HepG2 (cell line): ENCODE measurements around the gene TIMP4. TPM values are rescaled to one million over a fixed set of nuclear protein-coding genes. Genes with fewer than 3 reads are reported as not detected.

ENCODE experiments used
- FOSL1 ChIP-seq: sonication (generic); formaldehyde crosslinking; IDR thresholded peaks from 2 replicates; pipeline ENCODE4 v1.9.0; 2021; ENCODE audit warnings: missing genetic modification reagents, borderline replicate concordance
- HDAC1 ChIP-seq: sonication (generic); formaldehyde crosslinking; IDR thresholded peaks from 2 replicates; pipeline ENCODE4 v1.5.1; 2020; ENCODE audit warnings: mild to moderate bottlenecking, missing genetic modification reagents
- HES4 ChIP-seq: sonication (generic); formaldehyde crosslinking; IDR thresholded peaks from 2 replicates; pipeline ENCODE4 v1.9.0; 2021; ENCODE audit warnings: mild to moderate bottlenecking, missing genetic modification reagents, borderline replicate concordance
- HNF4A ChIP-seq: sonication (generic); formaldehyde crosslinking; IDR thresholded peaks from 2 replicates; pipeline ENCODE4 v1.4.0; 2020; ENCODE audit warnings: missing genetic modification reagents
- JARID2 ChIP-seq: sonication (generic); formaldehyde crosslinking; IDR thresholded peaks from 2 replicates; pipeline ENCODE4 v1.8.1; 2023; ENCODE audit warnings: missing genetic modification reagents, inconsistent platforms; ENCODE audit not compliant: insufficient replicate concordance
- KAT7 ChIP-seq: IDR thresholded peaks from 2 replicates; pipeline ENCODE4 v1.6.1; 2018; ENCODE audit warnings: borderline replicate concordance, missing compliant biosample characterization
- NFE2L2 ChIP-seq: fragments of 150-350 bp; IDR thresholded peaks from 2 replicates; pipeline ENCODE4 v1.6.1; 2014; ENCODE audit warnings: low read length
- NFKBIZ ChIP-seq: IDR thresholded peaks from 2 replicates; pipeline ENCODE4 v1.6.1; 2018; ENCODE audit warnings: missing genetic modification reagents, missing compliant biosample characterization
- PITX1 ChIP-seq: sonication (generic); formaldehyde crosslinking; IDR thresholded peaks from 2 replicates; pipeline ENCODE4 v1.5.1; 2020; ENCODE audit warnings: mild to moderate bottlenecking, missing genetic modification reagents
- POLR2AphosphoS2 ChIP-seq: IDR thresholded peaks from 2 replicates; pipeline ENCODE4 v1.6.1; 2011; ENCODE audit warnings: low read depth, low read length, improper control_type of control experiment
- SETDB1 ChIP-seq: sonication (generic); formaldehyde crosslinking; IDR thresholded peaks from 2 replicates; pipeline ENCODE4 v1.5.1; 2020; ENCODE audit warnings: missing genetic modification reagents, mild to moderate bottlenecking, borderline replicate concordance
- TCF7 ChIP-seq: sonication (generic); IDR thresholded peaks from 2 replicates; pipeline ENCODE4 v1.6.1; 2016; ENCODE audit warnings: antibody characterized with exemption, low read depth
- ZFX ChIP-seq: sonication (generic); formaldehyde crosslinking; IDR thresholded peaks from 2 replicates; pipeline ENCODE4 v1.4.0; 2020; ENCODE audit warnings: mild to moderate bottlenecking, low read depth, missing genetic modification reagents, moderate library complexity
- ZNF296 ChIP-seq: sonication (generic); formaldehyde crosslinking; conservative IDR thresholded peaks from 2 replicates; pipeline ENCODE4 v1.5.0; 2020; ENCODE audit warnings: mild to moderate bottlenecking, missing genetic modification reagents
- ZNF446 ChIP-seq: sonication (generic); formaldehyde crosslinking; IDR thresholded peaks from 2 replicates; pipeline ENCODE4 v1.5.0; 2020; ENCODE audit warnings: mild to moderate bottlenecking, missing genetic modification reagents
- ZNF549 ChIP-seq: sonication (generic); formaldehyde crosslinking; IDR thresholded peaks from 2 replicates; pipeline ENCODE4 v1.5.0; 2020; ENCODE audit warnings: missing genetic modification reagents
- ZNF589 ChIP-seq: sonication (generic); formaldehyde crosslinking; conservative IDR thresholded peaks from 2 replicates; pipeline ENCODE4 v1.8.0; 2022; ENCODE audit warnings: mild to moderate bottlenecking, moderate library complexity, missing genetic modification reagents
- ZNF691 ChIP-seq: sonication (generic); formaldehyde crosslinking; IDR thresholded peaks from 2 replicates; pipeline ENCODE4 v1.4.0; 2020; ENCODE audit warnings: missing genetic modification reagents, low read depth, mild to moderate bottlenecking, borderline replicate concordance
- polyA plus RNA-seq, 8 experiments: library from polyadenylated mRNA; depleted of rRNA in 3 of 8; stranded (reverse) in 7 of 8; unstranded in 1 of 8; fragments of >200 nt; fragmentation: Illumina TruSeq in 4 of 8; extraction: Trizol in 4 of 8; gene quantifications; 2 replicates each; pipeline versions ENCODE4 v1.2.1 to v1.2.3, GENCODE V29; 2011 to 2016; ENCODE audit warnings: low read depth in 4 of 8, missing spikeins in 1 of 8, mixed read lengths in 1 of 8; ENCODE audit not compliant: insufficient read depth in 1 of 8
- total RNA-seq, 5 experiments: library from RNA; depleted of rRNA; stranded (reverse); fragments of >200 nt; fragmentation: Illumina TruSeq; extraction: Trizol; gene quantifications; 2 replicates each; pipeline ENCODE4 v1.2.3, GENCODE V29; 2016; ENCODE audit warnings: low read depth in 1 of 5
- TF ChIP-seq, protein P1 (sequence below): sonication (generic); formaldehyde crosslinking; IDR thresholded peaks from 2 replicates; pipeline ENCODE4 v1.4.0; 2020; ENCODE audit warnings: mild to moderate bottlenecking, missing genetic modification reagents
- TF ChIP-seq, protein P2 (sequence below): IDR thresholded peaks from 2 replicates; pipeline ENCODE4 v1.6.1; 2012; ENCODE audit warnings: inconsistent platforms
- TF ChIP-seq, protein P3 (sequence below): sonication (generic); formaldehyde crosslinking; IDR thresholded peaks from 2 replicates; pipeline ENCODE4 v1.5.1; 2020; ENCODE audit warnings: mild to moderate bottlenecking, missing genetic modification reagents, moderate library complexity

The TIMP4 gene
- total and polyA plus RNA-seq, 2 of the 13 experiments (the other 11 are each of a cell fraction or from before 2014, with no cell fraction given): 0.05 to 0.07 TPM

- TF ChIP-seq, protein P1, sequence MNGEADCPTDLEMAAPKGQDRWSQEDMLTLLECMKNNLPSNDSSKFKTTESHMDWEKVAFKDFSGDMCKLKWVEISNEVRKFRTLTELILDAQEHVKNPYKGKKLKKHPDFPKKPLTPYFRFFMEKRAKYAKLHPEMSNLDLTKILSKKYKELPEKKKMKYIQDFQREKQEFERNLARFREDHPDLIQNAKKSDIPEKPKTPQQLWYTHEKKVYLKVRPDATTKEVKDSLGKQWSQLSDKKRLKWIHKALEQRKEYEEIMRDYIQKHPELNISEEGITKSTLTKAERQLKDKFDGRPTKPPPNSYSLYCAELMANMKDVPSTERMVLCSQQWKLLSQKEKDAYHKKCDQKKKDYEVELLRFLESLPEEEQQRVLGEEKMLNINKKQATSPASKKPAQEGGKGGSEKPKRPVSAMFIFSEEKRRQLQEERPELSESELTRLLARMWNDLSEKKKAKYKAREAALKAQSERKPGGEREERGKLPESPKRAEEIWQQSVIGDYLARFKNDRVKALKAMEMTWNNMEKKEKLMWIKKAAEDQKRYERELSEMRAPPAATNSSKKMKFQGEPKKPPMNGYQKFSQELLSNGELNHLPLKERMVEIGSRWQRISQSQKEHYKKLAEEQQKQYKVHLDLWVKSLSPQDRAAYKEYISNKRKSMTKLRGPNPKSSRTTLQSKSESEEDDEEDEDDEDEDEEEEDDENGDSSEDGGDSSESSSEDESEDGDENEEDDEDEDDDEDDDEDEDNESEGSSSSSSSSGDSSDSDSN: peak; percentile 75
- TF ChIP-seq HES4 (CRISPR knock-in tag): no peak
- TF ChIP-seq ZFX: peak; percentile 44; the same call in 1 of the 2 replicates
- no peak for TF ChIP-seq NFE2L2
- no peak for TF ChIP-seq ZNF589 (CRISPR knock-in tag)
- peak; percentile 47; the same call in 1 of the 2 replicates for TF ChIP-seq HDAC1 (CRISPR knock-in tag)
- TF ChIP-seq TCF7: no peak
- 0 out of 2 replicates have a peak, but pooled peaks have one; percentile 49 for TF ChIP-seq HNF4A (CRISPR knock-in tag)
- 0 out of 2 replicates have a peak, but pooled peaks have one; percentile 48 for TF ChIP-seq ZNF549 (CRISPR knock-in tag)
- TF ChIP-seq, protein P2, sequence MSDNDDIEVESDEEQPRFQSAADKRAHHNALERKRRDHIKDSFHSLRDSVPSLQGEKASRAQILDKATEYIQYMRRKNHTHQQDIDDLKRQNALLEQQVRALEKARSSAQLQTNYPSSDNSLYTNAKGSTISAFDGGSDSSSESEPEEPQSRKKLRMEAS: peak; percentile 18; the same call in 1 of the 2 replicates
- TF ChIP-seq ZNF446 (CRISPR knock-in tag): 0 out of 2 replicates have a peak, but pooled peaks have one; percentile 25
- TF ChIP-seq PITX1 (CRISPR knock-in tag): peak; percentile 65
- TF ChIP-seq ZNF691 (CRISPR knock-in tag): 0 out of 2 replicates have a peak, but pooled peaks have one; percentile 34
- TF ChIP-seq POLR2AphosphoS2: no peak
- TF ChIP-seq, protein P3, sequence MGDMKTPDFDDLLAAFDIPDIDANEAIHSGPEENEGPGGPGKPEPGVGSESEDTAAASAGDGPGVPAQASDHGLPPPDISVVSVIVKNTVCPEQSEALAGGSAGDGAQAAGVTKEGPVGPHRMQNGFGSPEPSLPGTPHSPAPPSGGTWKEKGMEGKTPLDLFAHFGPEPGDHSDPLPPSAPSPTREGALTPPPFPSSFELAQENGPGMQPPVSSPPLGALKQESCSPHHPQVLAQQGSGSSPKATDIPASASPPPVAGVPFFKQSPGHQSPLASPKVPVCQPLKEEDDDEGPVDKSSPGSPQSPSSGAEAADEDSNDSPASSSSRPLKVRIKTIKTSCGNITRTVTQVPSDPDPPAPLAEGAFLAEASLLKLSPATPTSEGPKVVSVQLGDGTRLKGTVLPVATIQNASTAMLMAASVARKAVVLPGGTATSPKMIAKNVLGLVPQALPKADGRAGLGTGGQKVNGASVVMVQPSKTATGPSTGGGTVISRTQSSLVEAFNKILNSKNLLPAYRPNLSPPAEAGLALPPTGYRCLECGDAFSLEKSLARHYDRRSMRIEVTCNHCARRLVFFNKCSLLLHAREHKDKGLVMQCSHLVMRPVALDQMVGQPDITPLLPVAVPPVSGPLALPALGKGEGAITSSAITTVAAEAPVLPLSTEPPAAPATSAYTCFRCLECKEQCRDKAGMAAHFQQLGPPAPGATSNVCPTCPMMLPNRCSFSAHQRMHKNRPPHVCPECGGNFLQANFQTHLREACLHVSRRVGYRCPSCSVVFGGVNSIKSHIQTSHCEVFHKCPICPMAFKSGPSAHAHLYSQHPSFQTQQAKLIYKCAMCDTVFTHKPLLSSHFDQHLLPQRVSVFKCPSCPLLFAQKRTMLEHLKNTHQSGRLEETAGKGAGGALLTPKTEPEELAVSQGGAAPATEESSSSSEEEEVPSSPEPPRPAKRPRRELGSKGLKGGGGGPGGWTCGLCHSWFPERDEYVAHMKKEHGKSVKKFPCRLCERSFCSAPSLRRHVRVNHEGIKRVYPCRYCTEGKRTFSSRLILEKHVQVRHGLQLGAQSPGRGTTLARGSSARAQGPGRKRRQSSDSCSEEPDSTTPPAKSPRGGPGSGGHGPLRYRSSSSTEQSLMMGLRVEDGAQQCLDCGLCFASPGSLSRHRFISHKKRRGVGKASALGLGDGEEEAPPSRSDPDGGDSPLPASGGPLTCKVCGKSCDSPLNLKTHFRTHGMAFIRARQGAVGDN (CRISPR knock-in tag): peak; percentile 68
- no peak for TF ChIP-seq FOSL1 (CRISPR knock-in tag)
- no peak for TF ChIP-seq SETDB1 (CRISPR knock-in tag)
- TF ChIP-seq ZNF296 (CRISPR knock-in tag): no peak
- no peak for TF ChIP-seq KAT7
- no peak for TF ChIP-seq NFKBIZ (CRISPR knock-in tag)
- TF ChIP-seq JARID2 (CRISPR knock-in tag): no peak
These were observed at the start of gene TIMP4 (continued) for GRCh38 chr3:12158387-12159226.
